ENCODE data around the gene OSBPL6. TPM values are rescaled to one million over a fixed set of nuclear protein-coding genes. Genes with fewer than 3 reads are reported as not detected.

OSBPL6 gene
- total and polyA plus RNA-seq, 9 of the 15 experiments (the other 6 are each of a cell fraction or from before 2014, with no cell fraction given) = 3.4 to 12.7 (median 9.3) TPM

DNA sequence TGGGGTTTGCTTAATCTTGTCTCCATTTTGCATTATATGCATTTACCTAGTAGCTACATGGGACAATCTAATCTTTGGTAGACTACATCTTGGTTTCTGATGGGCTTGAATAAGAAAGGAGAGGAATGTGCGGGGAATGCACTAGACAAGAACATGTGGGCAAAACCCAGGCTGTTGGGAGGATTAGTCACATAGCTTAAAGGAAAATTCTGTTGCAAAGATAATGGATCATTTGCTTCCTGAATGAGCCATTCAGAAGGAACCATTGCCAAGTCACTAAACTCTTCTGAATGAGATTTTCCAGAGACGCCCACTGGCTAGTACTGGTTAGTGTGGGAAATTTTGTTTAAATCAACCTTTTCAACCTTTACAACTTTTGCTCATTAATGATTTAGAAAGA, 84.8 kb downstream of the OSBPL6 start (continued):
- TF ChIP-seq, protein P1, sequence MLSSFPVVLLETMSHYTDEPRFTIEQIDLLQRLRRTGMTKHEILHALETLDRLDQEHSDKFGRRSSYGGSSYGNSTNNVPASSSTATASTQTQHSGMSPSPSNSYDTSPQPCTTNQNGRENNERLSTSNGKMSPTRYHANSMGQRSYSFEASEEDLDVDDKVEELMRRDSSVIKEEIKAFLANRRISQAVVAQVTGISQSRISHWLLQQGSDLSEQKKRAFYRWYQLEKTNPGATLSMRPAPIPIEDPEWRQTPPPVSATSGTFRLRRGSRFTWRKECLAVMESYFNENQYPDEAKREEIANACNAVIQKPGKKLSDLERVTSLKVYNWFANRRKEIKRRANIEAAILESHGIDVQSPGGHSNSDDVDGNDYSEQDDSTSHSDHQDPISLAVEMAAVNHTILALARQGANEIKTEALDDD (IDR thresholded peaks at IDR 0.05) = peak; percentile 83; the same call in 1 of the 2 replicates

DNA sequence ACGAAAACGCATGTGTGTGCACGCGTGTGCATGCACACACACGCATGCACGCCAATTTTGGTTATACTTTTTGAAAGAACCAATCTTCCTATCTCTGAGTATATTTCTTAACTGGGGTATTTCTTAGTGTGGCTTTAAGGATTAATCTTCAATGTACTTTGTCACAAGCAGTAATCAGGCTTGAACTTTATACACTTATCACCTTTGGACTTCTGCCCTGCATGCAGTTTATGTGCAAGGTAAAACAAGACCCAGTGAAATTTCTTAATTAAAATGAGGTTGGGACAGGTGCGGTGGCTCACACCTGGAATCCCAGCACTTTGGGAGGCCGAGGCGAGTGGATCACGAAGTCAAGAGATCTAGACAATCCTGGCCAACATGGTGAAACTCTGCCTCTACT, 85.3 kb downstream of the OSBPL6 start:
- 93% methylated on average over 10 of the region's 10 CpGs for WGBS (ENCODE audit: insufficient coverage, low coverage, missing lambda C conversion rate)
- Histone ChIP-seq H3K27ac (ENCODE audit: extremely low read depth, low read depth, low read length) (no peak overlapping the region), H3K4me3 (no peak overlapping the region), H3K9me1 (ENCODE audit: control insufficient read depth, insufficient read depth, low read length) (no peaks in the 10 kb centered on the region), H3K4me1 (replicated peaks in 1 of 2; ENCODE audit: control insufficient read depth in 2 of 2, insufficient read depth in 2 of 2, low read length in 2 of 2) (peaks cover 16 to 50% of the 10 kb centered on the region in 2 experiments), H2AFZ (ENCODE audit: low read depth, low read length) (no peak overlapping the region; the same call in 1 of the 2 replicates), H3K27me3 (ENCODE audit: control insufficient read depth in 2 of 2, insufficient read depth in 2 of 2, low read length in 2 of 2) (no peaks in the 10 kb centered on the region), H3K9ac (ENCODE audit: insufficient read depth in 1 of 2, low read depth in 2 of 2, low read length in 2 of 2) (no peak overlapping the region), H3K36me3 (ENCODE audit: control insufficient read depth, insufficient read depth, low read length) (no peaks in the 10 kb centered on the region), H4K20me1 (replicated peaks; ENCODE audit: control insufficient read depth, insufficient read depth, low read length) (no peaks in the 10 kb centered on the region), H3K79me2 (ENCODE audit: control insufficient read depth, insufficient read depth, low read length) (0 out of 3 replicates have a peak, but pooled peaks cover 3% of the 10 kb centered on the region), H3K9me3 (replicated peaks; ENCODE audit: control insufficient read depth, insufficient read depth, low read depth, low read length) (no peaks in the 10 kb centered on the region; the same call in 1 of the 2 replicates), H3K4me2 (ENCODE audit: insufficient read depth, low read length) (no peak overlapping the region)
- ChIA-PET CTCF (ENCODE audit: low intra/inter-chr PET ratio) (interaction anchor here (0.7 to 1.2 kb wide), 3 partner anchors 114 to 167 kb away, joined by 3 to 5 read pairs (median 3); partner anchors contain the start of gene RBM45), POLR2A (interaction anchor here (0.9 kb wide), 1 partner anchor 9 kb away, joined by 3 read pairs; no protein-coding TSS in a partner anchor)
- in situ Hi-C loops (cut with MboI) (no loop called here), intact Hi-C loops (cut with micrococcal nuclease) (loop anchor here (2.0 to 10.0 kb wide), 3 partner anchors 147 to 295 kb away; partner anchors contain the start of gene RBM45)
- FAIRE-seq (no peak), DNase-seq (ENCODE audit: extremely low read depth in 1 of 4, low spot score in 3 of 4) (no peak), ATAC-seq (no peak)
- no peak for TF ChIP-seq SIX5 (IDR thresholded peaks at IDR 0.05; ENCODE audit: borderline replicate concordance in 1 of 2, insufficient read depth in 1 of 2, low read depth in 1 of 2, low read length in 2 of 2)
- 0 out of 2 replicates have a peak, but pooled peaks have one; percentile 2 for TF ChIP-seq EGR1 (conservative IDR thresholded peaks at IDR 0.05)
- BruUV-seq (replicated peaks) = no TSS peak
